HepG2 (cell line): ENCODE results near the gene PRKCI. TPM values are rescaled to one million over a fixed set of nuclear protein-coding genes. Genes with fewer than 3 reads are reported as not detected.

Experiments used
- ATAC-seq: fragments of 200-7000 bp; cut with Tn5 transposase; 3 replicates; pipeline ENCODE4 v1.9.1; 2020; ENCODE audit warnings: mild to moderate bottlenecking, moderate library complexity
- BruUV-seq: library from RNA; stranded (reverse); fragments of 400-500 nt; replicated peaks from 2 replicates; lab custom pipeline; 2021; lab: Mats Ljungman, UMichigan
- CTCF ChIA-PET: fragments of 300-600 bp; formaldehyde crosslinking; extraction: SDS; loops from one replicate; lab custom pipeline; 2021; ENCODE audit warnings: low total read pairs, inconsistent platforms, low intra/inter-chr PET ratio; lab: Yijun Ruan, JAX
- POLR2A ChIA-PET: fragments of 350-600 bp; sonication (Branson Sonifier 250); formaldehyde crosslinking; loops from one replicate; lab custom pipeline; 2020; ENCODE audit warnings: antibody characterized with exemption, inconsistent platforms; lab: Yijun Ruan, JAX
- DNase-seq: peaks from one replicate; pipeline ENCODE4 v3.0.0-alpha.2; 2015; ENCODE audit warnings: low spot score
- FAIRE-seq: peaks from 3 replicates; lab custom pipeline; 2011; peaks lifted over from hg19 to GRCh38; lab: Jason Lieb, UNC
- H2AFZ ChIP-seq: one replicate; pipeline ENCODE4 v1.6.1; 2011; ENCODE audit warnings: low read length, inconsistent platforms
- H3K27ac ChIP-seq: fragments of 300-600 bp; 3 replicates; pipeline ENCODE4 v1.8.0; 2011; ENCODE audit warnings: mixed run types, mild to moderate bottlenecking, mixed read lengths, low read length, inconsistent platforms; ENCODE audit not compliant: insufficient read depth; ENCODE audit errors: extremely low read length
- H3K27me3 ChIP-seq, 2 experiments: fragments of 200-600 bp in 1 of 2; 2 replicates in 1 of 2; 3 replicates in 1 of 2; pipeline versions ENCODE4 v1.6.0 to v1.8.0; 2011; ENCODE audit warnings: low read length in 2 of 2, mild to moderate bottlenecking in 2 of 2, moderate library complexity in 2 of 2, inconsistent platforms in 1 of 2; ENCODE audit not compliant: insufficient read depth in 2 of 2, control insufficient read depth in 1 of 2
- H3K36me3 ChIP-seq, 2 experiments: fragments of 200-600 bp in 1 of 2; replicated peaks in 1 of 2; 2 replicates in 1 of 2; 3 replicates in 1 of 2; pipeline versions ENCODE4 v1.5.1 to v1.8.0; 2011; ENCODE audit warnings: low read length in 2 of 2, inconsistent platforms in 1 of 2; ENCODE audit not compliant: insufficient read depth in 2 of 2, control insufficient read depth in 1 of 2
- H3K4me1 ChIP-seq: 2 replicates; pipeline ENCODE4 v1.5.1; 2012; ENCODE audit warnings: low read length, inconsistent platforms; ENCODE audit not compliant: insufficient read depth
- H3K4me2 ChIP-seq: 2 replicates; pipeline ENCODE4 v1.6.0; 2011; ENCODE audit warnings: low read depth, low read length, inconsistent platforms
- H3K4me3 ChIP-seq, 3 experiments: fragments of 200-600 bp in 1 of 3; sonication (generic), shearing (Covaris generic) in 1 of 3; replicated peaks in 1 of 3; 2 replicates each; pipeline ENCODE4 v1.5.1; 2011 to 2016; ENCODE audit warnings: low read length in 3 of 3, inconsistent platforms in 2 of 3, low read depth in 2 of 3, mild to moderate bottlenecking in 2 of 3, control low read depth in 1 of 3, mixed read lengths in 1 of 3; ENCODE audit not compliant: insufficient read depth in 1 of 3
- H3K79me2 ChIP-seq: one replicate; pipeline ENCODE4 v1.6.1; 2011; ENCODE audit warnings: low read length, inconsistent platforms; ENCODE audit not compliant: insufficient read depth
- H3K9ac ChIP-seq: 2 replicates; pipeline ENCODE4 v1.6.0; 2011; ENCODE audit warnings: mild to moderate bottlenecking, low read depth, low read length, inconsistent platforms; ENCODE audit not compliant: insufficient read depth
- H3K9me3 ChIP-seq: 2 replicates; pipeline ENCODE4 v1.5.1; 2012; ENCODE audit warnings: mild to moderate bottlenecking, low read length
- H4K20me1 ChIP-seq: 2 replicates; pipeline ENCODE4 v1.6.0; 2011; ENCODE audit warnings: inconsistent platforms, mild to moderate bottlenecking, low read length, moderate library complexity; ENCODE audit not compliant: insufficient read depth
- CBX5 ChIP-seq: sonication (generic); formaldehyde crosslinking; IDR thresholded peaks from 2 replicates; pipeline ENCODE4 v1.4.0; 2020; ENCODE audit warnings: missing genetic modification reagents, borderline replicate concordance
- CCDC6 ChIP-seq: sonication (generic); formaldehyde crosslinking; IDR thresholded peaks from 2 replicates; pipeline ENCODE4 v1.8.1; 2022; ENCODE audit warnings: mild to moderate bottlenecking, missing genetic modification reagents, moderate library complexity
- CEBPG ChIP-seq: IDR thresholded peaks from 2 replicates; pipeline ENCODE4 v1.6.1; 2016
- ELF1 ChIP-seq: sonication (generic); formaldehyde crosslinking; IDR thresholded peaks from 2 replicates; pipeline ENCODE4 v1.4.0; 2020; ENCODE audit warnings: missing genetic modification reagents
- ELF4 ChIP-seq: sonication (generic); formaldehyde crosslinking; IDR thresholded peaks from 2 replicates; pipeline ENCODE4 v1.5.0; 2020; ENCODE audit warnings: missing genetic modification reagents, mild to moderate bottlenecking, moderate library complexity, borderline replicate concordance
- EP300 ChIP-seq, 3 experiments: sonication (generic) in 1 of 3; formaldehyde crosslinking in 1 of 3; IDR thresholded peaks; 2 replicates each; pipeline versions ENCODE4 v1.5.1 to v1.6.1; 2011 to 2020; ENCODE audit warnings: low read depth in 2 of 3, low read length in 2 of 3, borderline replicate concordance in 1 of 3, improper control_type of control experiment in 1 of 3, mild to moderate bottlenecking in 1 of 3, missing genetic modification reagents in 1 of 3, moderate library complexity in 1 of 3
- GFI1 ChIP-seq: sonication (generic); formaldehyde crosslinking; IDR thresholded peaks from 2 replicates; pipeline ENCODE4 v1.5.0; 2020; ENCODE audit warnings: missing genetic modification reagents, mild to moderate bottlenecking, borderline replicate concordance
- KAT8 ChIP-seq: IDR thresholded peaks from 2 replicates; pipeline ENCODE4 v1.6.1; 2016; ENCODE audit warnings: missing genetic modification reagents, missing compliant biosample characterization
- LCORL ChIP-seq, 2 experiments: fragments of 450-650 bp in 1 of 2; sonication (generic) in 1 of 2; formaldehyde crosslinking in 1 of 2; IDR thresholded peaks; 2 replicates each; pipeline versions ENCODE4 v1.5.0 to v1.6.1; 2017 to 2020; ENCODE audit warnings: antibody characterized with exemption in 1 of 2, missing genetic modification reagents in 1 of 2
- NFIC ChIP-seq: IDR thresholded peaks from 2 replicates; pipeline ENCODE4 v1.6.1; 2012; ENCODE audit warnings: mild to moderate bottlenecking, low read length, inconsistent platforms
- NR2F6 ChIP-seq, 2 experiments: IDR thresholded peaks; 2 replicates each; pipeline ENCODE4 v1.6.1; 2016; ENCODE audit warnings: antibody characterized with exemption in 1 of 2, mild to moderate bottlenecking in 1 of 2
- POGZ ChIP-seq: sonication (generic); formaldehyde crosslinking; IDR thresholded peaks from 2 replicates; pipeline ENCODE4 v1.4.0; 2020; ENCODE audit warnings: mild to moderate bottlenecking, missing genetic modification reagents
- RCOR2 ChIP-seq: IDR thresholded peaks from 2 replicates; pipeline ENCODE4 v1.6.1; 2016; ENCODE audit warnings: missing biosample characterization, missing genetic modification reagents
- SMAD1 ChIP-seq: sonication (generic); formaldehyde crosslinking; IDR thresholded peaks from 2 replicates; pipeline ENCODE4 v1.4.0; 2020; ENCODE audit warnings: missing genetic modification reagents, low read depth, mild to moderate bottlenecking, borderline replicate concordance
- ZFP62 ChIP-seq: sonication (generic); formaldehyde crosslinking; IDR thresholded peaks from 2 replicates; pipeline ENCODE4 v1.4.0; 2020; ENCODE audit warnings: missing genetic modification reagents
- ZNF205 ChIP-seq: IDR thresholded peaks from 2 replicates; pipeline ENCODE4 v1.6.1; 2018; ENCODE audit warnings: missing biosample characterization, missing genetic modification reagents
- ZNF350 ChIP-seq: sonication (generic); formaldehyde crosslinking; IDR thresholded peaks from 2 replicates; pipeline ENCODE4 v1.4.0; 2020; ENCODE audit warnings: mild to moderate bottlenecking, low read depth, missing genetic modification reagents, borderline replicate concordance
- ZNF484 ChIP-seq: sonication (generic); formaldehyde crosslinking; IDR thresholded peaks from 2 replicates; pipeline ENCODE4 v1.5.1; 2020; ENCODE audit warnings: mild to moderate bottlenecking, low read depth, missing genetic modification reagents, borderline replicate concordance
- ZNF879 ChIP-seq: sonication (generic); formaldehyde crosslinking; IDR thresholded peaks from 2 replicates; pipeline ENCODE4 v1.8.1; 2023; ENCODE audit warnings: missing genetic modification reagents
- WGBS: methylation state at CpG from one replicate; pipeline ENCODE4 v1.1.6; 2017; ENCODE audit warnings: low lambda C conversion rate; 5-methylcytosine and 5-hydroxymethylcytosine counted together
- in situ Hi-C: cut with HindIII; loops from 2 replicates; pipeline ENCODE4 v1.10.0; 2017; ENCODE audit warnings: low pct_unique_long_range_greater_than_20kb; ENCODE audit not compliant: extremely low pct_ligation_motif_present
- intact Hi-C: fragments of 100-400 bp; cut with micrococcal nuclease; formaldehyde crosslinking; loops from one replicate; pipeline ENCODE4 v1.10.0; 2022; ENCODE audit not compliant: unreplicated experiment
- polyA plus RNA-seq, 8 experiments: library from polyadenylated mRNA; depleted of rRNA in 3 of 8; stranded (reverse) in 7 of 8; unstranded in 1 of 8; fragments of >200 nt; fragmentation: Illumina TruSeq in 4 of 8; extraction: Trizol in 4 of 8; gene quantifications; 2 replicates each; pipeline versions ENCODE4 v1.2.1 to v1.2.3, GENCODE V29; 2011 to 2016; ENCODE audit warnings: low read depth in 4 of 8, missing spikeins in 1 of 8, mixed read lengths in 1 of 8; ENCODE audit not compliant: insufficient read depth in 1 of 8
- total RNA-seq, 5 experiments: library from RNA; depleted of rRNA; stranded (reverse); fragments of >200 nt; fragmentation: Illumina TruSeq; extraction: Trizol; gene quantifications; 2 replicates each; pipeline ENCODE4 v1.2.3, GENCODE V29; 2016; ENCODE audit warnings: low read depth in 1 of 5

Gene PRKCI
- total and polyA plus RNA-seq, 2 of the 13 experiments (the other 11 are each of a cell fraction or from before 2014, with no cell fraction given), result 17.2 to 30.4 TPM

DNA sequence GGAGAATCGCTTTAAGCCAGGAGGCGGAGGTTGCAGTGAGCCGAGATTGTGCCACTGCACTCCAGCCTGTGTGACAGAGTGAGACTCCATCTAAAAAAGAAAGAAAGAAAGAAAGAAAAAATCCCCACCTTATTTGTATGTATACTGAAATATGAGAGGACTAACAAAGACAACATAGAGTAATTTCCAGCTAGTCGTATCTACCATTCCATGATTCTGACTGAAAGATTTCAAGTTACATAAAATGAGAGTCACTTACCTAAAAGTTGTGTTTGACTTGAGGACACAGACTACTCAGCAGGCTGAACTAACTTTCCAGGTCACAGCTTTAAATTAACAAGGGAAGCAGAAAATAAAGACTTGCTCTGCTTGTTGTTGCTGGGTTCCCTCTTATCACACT lies 18.8 kb upstream of the PRKCI start:
- ATAC-seq (no peak), FAIRE-seq (no peak), DNase-seq (no peak)
- no peaks in the 10 kb centered on the region for H4K20me1 ChIP-seq
- H3K9me3 ChIP-seq, result no peaks in the 10 kb centered on the region
- H3K4me2 ChIP-seq, result 0 out of 2 replicates have a peak overlapping the region, but pooled peaks have one; percentile 52
- H3K36me3 ChIP-seq, result no peaks in the 10 kb centered on the region
- no peak overlapping the region for H3K9ac ChIP-seq
- no peak overlapping the region for H3K27ac ChIP-seq
- no peaks in the 10 kb centered on the region for H3K27me3 ChIP-seq
- intact Hi-C loops (no loop called here), in situ Hi-C loops (no loop called here)
- H3K79me2 ChIP-seq, result no peaks in the 10 kb centered on the region
- no peak overlapping the region for H2AFZ ChIP-seq
- peaks cover 66% of the 10 kb centered on the region for H3K4me1 ChIP-seq
- TF ChIP-seq RCOR2 (CRISPR knock-in tag) (no peak), ZNF205 (peak; percentile 94)
- no TSS peak for BruUV-seq
- ChIA-PET CTCF (no interaction called here), POLR2A (interaction anchor here (1.4 kb wide), 1 partner anchor 19 kb away, joined by 7 read pairs; the partner anchor contains the start of gene PRKCI)
- H3K4me3 ChIP-seq, result no peak overlapping the region; a peak in 1 of 6 replicates
- 59% methylated on average over 4 of the region's 4 CpGs for WGBS

DNA sequence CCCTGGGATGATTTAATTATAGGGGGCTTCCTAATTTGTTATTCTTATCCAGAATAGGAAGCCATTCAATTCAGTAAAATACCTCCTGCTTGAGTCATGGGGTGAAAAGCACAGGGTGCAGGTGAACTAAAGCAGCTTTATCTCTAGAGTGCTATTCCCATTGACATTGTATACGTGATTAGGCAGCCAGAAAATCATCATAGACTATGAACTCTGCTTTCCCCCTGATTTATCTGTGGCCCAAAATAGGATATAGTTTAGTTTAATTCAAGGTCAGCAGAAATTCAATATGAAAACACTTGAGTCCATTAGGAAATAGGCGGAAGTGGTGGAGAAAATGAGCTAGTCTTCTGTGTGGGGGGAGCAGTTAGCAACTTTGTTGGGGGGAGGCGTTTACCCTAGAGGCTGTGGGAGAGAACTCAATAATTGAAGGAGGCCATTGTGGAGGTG lies 18.2 kb upstream of the PRKCI start:
- Histone ChIP-seq H3K79me2 (no peaks in the 10 kb centered on the region), H3K9ac (no peak overlapping the region), H3K9me3 (no peaks in the 10 kb centered on the region), H3K4me3 (peak overlapping the region in 2 of 3 experiments; percentile 17 to 21; a peak in 2 of 6 replicates), H3K4me2 (peak overlapping the region; percentile 52), H2AFZ (no peak overlapping the region), H3K27me3 (no peaks in the 10 kb centered on the region), H3K27ac (peak overlapping the region; percentile 16), H3K4me1 (peaks cover 66% of the 10 kb centered on the region), H3K36me3 (no peaks in the 10 kb centered on the region), H4K20me1 (no peaks in the 10 kb centered on the region)
- ChIA-PET POLR2A (interaction anchor here (1.4 kb wide), 1 partner anchor 18 kb away, joined by 7 read pairs; the partner anchor contains the start of gene PRKCI), CTCF (no interaction called here)
- WGBS, result 10% methylated on average over 3 of the region's 3 CpGs
- in situ Hi-C loops, result no loop called here
- FAIRE-seq (no peak), DNase-seq (peak; percentile 60), ATAC-seq (peak; percentile 62)
- no TSS peak for BruUV-seq
- intact Hi-C loops, result loop anchor here (2.0 kb wide), 1 partner anchor 15 kb away; no protein-coding TSS in a partner anchor
- TF ChIP-seq KAT8 (CRISPR knock-in tag) (no peak), CBX5 (no peak), ZNF484 (CRISPR knock-in tag) (no peak), SMAD1 (no peak), NR2F6 (IDR thresholded peaks at IDR 0.05) (peak; percentile 18; the same call in 1 of the 2 replicates), NR2F6 (CRISPR knock-in tag; IDR thresholded peaks at IDR 0.05) (no peak), ZNF879 (CRISPR knock-in tag) (no peak), NFIC (peak; percentile 45; the same call in 1 of the 2 replicates), LCORL (IDR thresholded peaks at IDR 0.05) (no peak), LCORL (CRISPR knock-in tag; IDR thresholded peaks at IDR 0.05) (peak; percentile 44; the same call in 1 of the 2 replicates), ZFP62 (no peak), ELF4 (CRISPR knock-in tag) (0 out of 2 replicates have a peak, but pooled peaks have one; percentile 36), EP300 (IDR thresholded peaks at IDR 0.05; ENCODE audit: low read depth in 2 of 2, low read length in 2 of 2) (peak in 1 of 2 experiments; percentile 17; a peak in 1 of 4 replicates), EP300 (CRISPR knock-in tag; IDR thresholded peaks at IDR 0.05; ENCODE audit: borderline replicate concordance) (no peak), ELF1 (CRISPR knock-in tag) (peak; percentile 31; the same call in 1 of the 2 replicates), CCDC6 (CRISPR knock-in tag) (no peak), GFI1 (peak; percentile 82; the same call in 1 of the 2 replicates), CEBPG (CRISPR knock-in tag) (0 out of 2 replicates have a peak, but pooled peaks have one; percentile 5), ZNF350 (CRISPR knock-in tag) (no peak), POGZ (CRISPR knock-in tag) (peak; percentile 34; the same call in 1 of the 2 replicates)
